ENCODE measurements around the gene CLSTN2.

CLSTN2 gene

GRCh38 chr3:140387244-140387643 lies 452.3 kb downstream of the CLSTN2 start:
- no peak for TF ChIP-seq SIN3A (IDR thresholded peaks at IDR 0.05; ENCODE audit: borderline replicate concordance, insufficient read depth, low read length)
- TF ChIP-seq FOXP2 (optimal IDR thresholded peaks at IDR 0.05; ENCODE audit: borderline replicate concordance, extremely low read depth, extremely low read length, insufficient read depth), result no peak
- no peak for TF ChIP-seq POLR2AphosphoS5 (IDR thresholded peaks at IDR 0.05; ENCODE audit: low read depth, low read length)
- no peak for TF ChIP-seq TAF1 (IDR thresholded peaks at IDR 0.05; ENCODE audit: borderline replicate concordance, insufficient read depth, low read length)
- TF ChIP-seq REST (IDR thresholded peaks at IDR 0.05; ENCODE audit: insufficient read depth in 1 of 2, low read depth in 2 of 2, low read length in 2 of 2), result no peak

GRCh38 chr3:140388202-140388922 lies 453.4 kb downstream of the CLSTN2 start:
- no peak for TF ChIP-seq REST (IDR thresholded peaks at IDR 0.05; ENCODE audit: insufficient read depth in 1 of 2, low read depth in 2 of 2, low read length in 2 of 2)
- TF ChIP-seq FOXP2 (optimal IDR thresholded peaks at IDR 0.05; ENCODE audit: borderline replicate concordance, extremely low read depth, extremely low read length, insufficient read depth), result no peak
- TF ChIP-seq POLR2AphosphoS5 (IDR thresholded peaks at IDR 0.05; ENCODE audit: low read depth, low read length), result no peak
- no peak for TF ChIP-seq SIN3A (IDR thresholded peaks at IDR 0.05; ENCODE audit: borderline replicate concordance, insufficient read depth, low read length)
- TF ChIP-seq TAF1 (IDR thresholded peaks at IDR 0.05; ENCODE audit: borderline replicate concordance, insufficient read depth, low read length), result no peak

GRCh38 chr3:140391061-140391460 lies 456.1 kb downstream of the CLSTN2 start:
- TF ChIP-seq SIN3A (IDR thresholded peaks at IDR 0.05; ENCODE audit: borderline replicate concordance, insufficient read depth, low read length), result no peak
- TF ChIP-seq TAF1 (IDR thresholded peaks at IDR 0.05; ENCODE audit: borderline replicate concordance, insufficient read depth, low read length), result no peak
- TF ChIP-seq POLR2AphosphoS5 (IDR thresholded peaks at IDR 0.05; ENCODE audit: low read depth, low read length), result no peak
- no peak for TF ChIP-seq REST (IDR thresholded peaks at IDR 0.05; ENCODE audit: insufficient read depth in 1 of 2, low read depth in 2 of 2, low read length in 2 of 2)
- TF ChIP-seq FOXP2 (optimal IDR thresholded peaks at IDR 0.05; ENCODE audit: borderline replicate concordance, extremely low read depth, extremely low read length, insufficient read depth), result no peak

- TF ChIP-seq SIN3A (IDR thresholded peaks at IDR 0.05; ENCODE audit: borderline replicate concordance, insufficient read depth, low read length) (no peak), REST (IDR thresholded peaks at IDR 0.05; ENCODE audit: insufficient read depth in 1 of 2, low read depth in 2 of 2, low read length in 2 of 2) (no peak), TAF1 (IDR thresholded peaks at IDR 0.05; ENCODE audit: borderline replicate concordance, insufficient read depth, low read length) (no peak), POLR2AphosphoS5 (IDR thresholded peaks at IDR 0.05; ENCODE audit: low read depth, low read length) (no peak), FOXP2 (optimal IDR thresholded peaks at IDR 0.05; ENCODE audit: borderline replicate concordance, extremely low read depth, extremely low read length, insufficient read depth) (no peak)
Observed at GRCh38 chr3:140394488-140395133, 459.6 kb downstream of the CLSTN2 start.
